Hematopoietic multipotent progenitor cell treated with erythropoietin and hydrocortisone succinate and interleukin-3 and kit ligand, for 6 days (in vitro differentiated cells): Measurements from ENCODE around the gene PAX6.
"Not testable (repeated sequence)": the region's sequence is repeated elsewhere in the genome, so short reads cannot be mapped to it uniquely, and the experiment has no call there.

Experiments
- DNase-seq: peaks from one replicate; pipeline ENCODE4 v3.0.0-alpha.2; 2015

The PAX6 gene

GRCh38 chr11:31763296-31763695, 47.8 kb downstream of the PAX6 start:
- DNase-seq, result no peak

GRCh38 chr11:31761636-31762035, 49.5 kb downstream of the PAX6 start:
- DNase-seq, result no peak

GRCh38 chr11:31757260-31757835, 53.8 kb downstream of the PAX6 start:
- no peak for DNase-seq

- no peak for DNase-seq
These were observed 63.5 kb downstream of the PAX6 start for GRCh38 chr11:31747581-31747980.

- not testable (repeated sequence) for DNase-seq
These were observed 70.3 kb downstream of the PAX6 start for GRCh38 chr11:31740731-31741368.

GRCh38 chr11:31740131-31740530, 71.0 kb downstream of the PAX6 start:
- DNase-seq, result no peak
